Measurements from ENCODE around the gene ROMO1. TPM values are rescaled to one million over a fixed set of nuclear protein-coding genes. Genes with fewer than 3 reads are reported as not detected.

Gene ROMO1
- total RNA-seq, 4 donors from 2014 or later, result 215 to 328 (median 269) TPM

GRCh38 chr20:35729283-35729807 is 30.1 kb downstream of the ROMO1 start:
- TF ChIP-seq, protein P1, sequence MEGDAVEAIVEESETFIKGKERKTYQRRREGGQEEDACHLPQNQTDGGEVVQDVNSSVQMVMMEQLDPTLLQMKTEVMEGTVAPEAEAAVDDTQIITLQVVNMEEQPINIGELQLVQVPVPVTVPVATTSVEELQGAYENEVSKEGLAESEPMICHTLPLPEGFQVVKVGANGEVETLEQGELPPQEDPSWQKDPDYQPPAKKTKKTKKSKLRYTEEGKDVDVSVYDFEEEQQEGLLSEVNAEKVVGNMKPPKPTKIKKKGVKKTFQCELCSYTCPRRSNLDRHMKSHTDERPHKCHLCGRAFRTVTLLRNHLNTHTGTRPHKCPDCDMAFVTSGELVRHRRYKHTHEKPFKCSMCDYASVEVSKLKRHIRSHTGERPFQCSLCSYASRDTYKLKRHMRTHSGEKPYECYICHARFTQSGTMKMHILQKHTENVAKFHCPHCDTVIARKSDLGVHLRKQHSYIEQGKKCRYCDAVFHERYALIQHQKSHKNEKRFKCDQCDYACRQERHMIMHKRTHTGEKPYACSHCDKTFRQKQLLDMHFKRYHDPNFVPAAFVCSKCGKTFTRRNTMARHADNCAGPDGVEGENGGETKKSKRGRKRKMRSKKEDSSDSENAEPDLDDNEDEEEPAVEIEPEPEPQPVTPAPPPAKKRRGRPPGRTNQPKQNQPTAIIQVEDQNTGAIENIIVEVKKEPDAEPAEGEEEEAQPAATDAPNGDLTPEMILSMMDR (IDR thresholded peaks at IDR 0.05; ENCODE audit: low read depth), result no peak

GRCh38 chr20:35729836-35730582 is 30.8 kb downstream of the ROMO1 start:
- TF ChIP-seq, protein P1 (IDR thresholded peaks at IDR 0.05; ENCODE audit: low read depth), result no peak

DNA sequence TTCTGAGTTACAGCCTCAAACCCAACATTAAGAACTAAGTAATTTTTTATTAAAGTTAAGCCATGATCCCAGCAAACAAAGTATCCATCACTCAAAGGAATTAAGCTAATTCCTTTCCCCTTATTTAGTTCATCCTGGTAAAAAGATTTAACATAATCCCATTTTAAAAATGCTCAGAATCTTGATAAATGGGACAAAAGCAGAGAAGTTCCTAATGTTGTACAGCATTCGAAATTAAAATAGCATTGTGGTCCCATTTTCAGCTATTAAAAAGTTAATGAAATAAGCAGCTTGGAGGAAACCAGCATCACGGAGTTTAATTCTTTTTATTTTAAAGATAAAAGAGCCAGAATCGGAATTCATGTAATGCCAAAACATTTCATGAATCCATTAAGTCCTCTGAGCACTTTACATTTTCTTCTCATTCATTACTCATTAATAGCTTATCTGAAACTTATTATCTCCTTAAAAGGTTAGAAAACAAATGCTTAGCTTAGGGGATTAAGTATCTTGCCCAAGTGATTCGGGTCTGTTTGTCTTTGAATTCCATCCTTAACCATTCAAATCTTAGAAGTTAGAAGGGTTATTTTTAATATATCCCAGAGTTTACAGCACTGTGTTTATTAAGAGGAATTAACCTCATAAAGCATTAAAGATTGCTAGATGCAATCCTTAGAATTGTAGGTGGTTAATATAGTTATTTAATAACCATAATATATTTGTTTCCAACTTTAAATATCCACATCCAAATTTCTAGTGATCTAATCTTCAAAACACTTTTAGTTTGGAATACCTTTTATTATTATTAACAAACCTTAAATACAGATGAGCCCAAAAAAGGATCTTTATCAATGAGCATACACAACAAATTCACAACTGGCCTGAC is 31.6 kb downstream of the ROMO1 start:
- TF ChIP-seq, protein P1 (IDR thresholded peaks at IDR 0.05; ENCODE audit: low read depth), result no peak

DNA sequence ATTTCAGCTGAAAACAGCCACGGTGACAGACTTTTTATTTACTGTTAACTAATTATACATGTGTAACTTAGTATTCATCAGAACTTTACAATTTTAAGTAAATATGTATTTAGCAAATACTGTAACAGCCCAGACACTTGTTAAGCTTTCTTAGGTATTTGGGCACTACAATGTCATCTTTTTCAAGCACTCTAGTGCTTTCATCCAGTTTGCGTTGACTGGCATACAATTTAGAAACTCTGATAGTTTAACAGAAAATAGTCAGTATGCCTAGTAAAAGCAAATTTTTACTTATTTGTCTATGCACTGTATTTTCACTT is 32.2 kb downstream of the ROMO1 start:
- TF ChIP-seq, protein P1 (IDR thresholded peaks at IDR 0.05; ENCODE audit: low read depth), result no peak

DNA sequence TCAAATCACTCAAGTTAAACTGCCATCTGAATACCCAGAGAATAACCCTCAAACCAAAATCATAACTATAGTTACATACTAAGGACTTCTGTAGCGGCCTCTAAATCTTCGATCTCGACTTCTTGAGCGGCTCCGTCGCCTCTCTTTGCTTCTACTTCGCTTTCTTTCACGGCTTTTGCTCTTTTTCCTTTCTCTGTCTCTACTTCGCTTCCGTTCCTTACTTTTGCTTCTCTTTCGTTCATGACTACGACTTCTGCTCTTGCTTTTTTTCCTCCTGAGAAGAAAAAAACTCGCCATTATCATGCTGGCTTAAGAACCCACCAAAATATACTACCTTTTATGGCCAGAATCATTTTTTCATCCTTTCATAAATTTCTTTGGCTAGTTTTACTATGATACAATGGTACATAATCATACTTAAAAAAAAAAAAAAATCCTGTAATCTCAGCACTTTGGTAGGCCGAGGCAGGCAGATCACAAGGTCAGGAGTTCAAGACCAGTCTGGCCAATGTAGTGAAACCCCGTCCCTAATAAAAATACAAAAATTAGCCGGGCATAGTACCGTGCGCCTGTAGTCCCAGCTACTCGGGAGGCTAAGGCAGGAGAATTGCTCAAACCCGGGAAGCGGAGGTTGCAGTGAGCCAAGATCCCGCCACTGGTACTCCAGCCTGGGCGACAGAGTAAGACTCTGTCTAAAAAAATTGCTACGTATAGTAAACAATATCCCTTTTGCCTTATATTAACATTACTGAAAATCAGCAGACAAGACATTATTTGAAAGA is 32.8 kb downstream of the ROMO1 start:
- TF ChIP-seq, protein P1 (IDR thresholded peaks at IDR 0.05; ENCODE audit: low read depth), result no peak

- TF ChIP-seq, protein P1 (IDR thresholded peaks at IDR 0.05; ENCODE audit: low read depth), result no peak
Observed at GRCh38 chr20:35732644-35732982, 33.4 kb downstream of the ROMO1 start.

Measured in subcutaneous adipose tissue (tissue), 4 donors.